BLaER1 treated with 17β-estradiol and CSF1 and Interleukin-3, amounts not matched to agents 10 nM and 100 nM (cell line): ENCODE data around the gene FHIT.

Experiments
- H3K27ac ChIP-seq, 11 experiments: shearing (Covaris generic); formaldehyde crosslinking; 2 replicates each; pipeline ENCODE4 v1.8.1; 2022
- H3K27me3 ChIP-seq, 11 experiments: shearing (Covaris generic); formaldehyde crosslinking; 2 replicates each; pipeline ENCODE4 v1.8.1; 2022
- H3K36me3 ChIP-seq, 11 experiments: shearing (Covaris generic); formaldehyde crosslinking; 2 replicates each; pipeline ENCODE4 v1.8.1; 2022
- H3K4me1 ChIP-seq, 10 experiments: shearing (Covaris generic); formaldehyde crosslinking; 2 replicates each; pipeline ENCODE4 v1.8.1; 2022
- H3K4me2 ChIP-seq, 11 experiments: shearing (Covaris generic); formaldehyde crosslinking; 2 replicates each; pipeline ENCODE4 v1.8.1; 2022
- H3K4me3 ChIP-seq, 10 experiments: shearing (Covaris generic); formaldehyde crosslinking; 2 replicates each; pipeline ENCODE4 v1.8.1; 2022
- H3K9ac ChIP-seq, 11 experiments: shearing (Covaris generic); formaldehyde crosslinking; 2 replicates each; pipeline ENCODE4 v1.8.1; 2022
- H3K9me3 ChIP-seq, 11 experiments: shearing (Covaris generic); formaldehyde crosslinking; replicated peaks in 1 of 11; 2 replicates each; pipeline ENCODE4 v1.8.1; 2022
- H4K20me1 ChIP-seq, 11 experiments: shearing (Covaris generic); formaldehyde crosslinking; 2 replicates each; pipeline ENCODE4 v1.8.1; 2022
- Cebpa-rat ChIP-seq, 11 experiments: shearing (Covaris generic); IDR thresholded peaks; 2 replicates each; pipeline ENCODE4 v1.8.1; 2022

The FHIT gene

DNA sequence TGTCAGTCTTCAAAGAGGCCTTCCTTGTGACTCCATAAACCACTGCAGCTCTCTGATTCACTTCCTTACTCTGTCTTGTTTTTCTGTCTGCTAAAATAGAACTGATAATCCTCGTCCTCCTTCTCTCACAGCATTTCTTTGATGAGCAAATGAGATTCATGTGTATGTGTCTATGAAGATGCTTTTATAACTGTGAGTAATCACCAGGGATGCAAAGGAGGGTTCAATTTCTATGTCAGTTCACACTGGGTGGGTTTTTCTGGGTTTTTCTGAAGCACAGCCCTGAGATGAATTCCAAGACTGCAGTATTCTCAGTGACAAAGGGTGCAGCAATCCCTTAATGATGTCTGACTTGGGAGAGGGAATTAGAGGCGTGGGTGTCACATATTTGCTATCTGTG is 1454.8 kb downstream of the FHIT start:
- no peak overlapping the region for H3K27ac ChIP-seq
- H4K20me1 ChIP-seq = no peaks in the 10 kb centered on the region
- no peak for TF ChIP-seq Cebpa-rat (IDR thresholded peaks at IDR 0.05)
- no peak overlapping the region for H3K4me3 ChIP-seq
- no peaks in the 10 kb centered on the region for H3K27me3 ChIP-seq
- H3K36me3 ChIP-seq = no peaks in the 10 kb centered on the region
- no peaks in the 10 kb centered on the region for H3K9me3 ChIP-seq
- no peak overlapping the region for H3K9ac ChIP-seq
- no peaks in the 10 kb centered on the region for H3K4me1 ChIP-seq
- no peak overlapping the region for H3K4me2 ChIP-seq

DNA sequence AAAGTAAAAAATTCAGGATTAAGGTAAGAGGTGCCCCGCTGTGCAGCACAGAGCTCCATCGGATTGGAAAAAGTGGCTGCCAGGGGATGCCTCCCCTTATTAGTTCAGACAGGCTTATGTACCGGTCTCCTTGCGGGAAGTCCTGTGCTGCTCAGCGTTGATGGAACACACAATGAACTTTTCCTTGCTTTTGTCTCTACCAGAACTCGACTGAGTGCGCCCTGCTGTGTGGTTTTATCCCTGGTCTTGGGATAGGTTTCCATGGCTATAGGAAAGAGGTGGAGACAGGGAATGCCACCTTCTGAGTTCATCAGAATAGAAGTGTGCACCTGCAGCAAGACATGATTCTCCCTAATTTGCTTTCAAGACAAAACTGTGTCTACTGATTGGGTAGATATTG is 1455.5 kb downstream of the FHIT start:
- Histone ChIP-seq H3K27me3 (no peaks in the 10 kb centered on the region), H3K4me2 (no peak overlapping the region), H3K4me1 (no peaks in the 10 kb centered on the region), H3K27ac (no peak overlapping the region), H3K36me3 (no peaks in the 10 kb centered on the region), H3K9ac (no peak overlapping the region), H4K20me1 (no peaks in the 10 kb centered on the region), H3K9me3 (no peaks in the 10 kb centered on the region), H3K4me3 (no peak overlapping the region)
- no peak for TF ChIP-seq Cebpa-rat (IDR thresholded peaks at IDR 0.05)

GRCh38 chr3:59793976-59794375 is 1457.3 kb downstream of the FHIT start:
- Histone ChIP-seq H3K9ac (no peak overlapping the region), H3K27ac (no peak overlapping the region), H3K9me3 (no peaks in the 10 kb centered on the region), H4K20me1 (no peaks in the 10 kb centered on the region), H3K27me3 (no peaks in the 10 kb centered on the region), H3K4me3 (no peak overlapping the region), H3K4me1 (no peaks in the 10 kb centered on the region), H3K4me2 (no peak overlapping the region), H3K36me3 (no peaks in the 10 kb centered on the region)
- no peak for TF ChIP-seq Cebpa-rat (IDR thresholded peaks at IDR 0.05)

DNA sequence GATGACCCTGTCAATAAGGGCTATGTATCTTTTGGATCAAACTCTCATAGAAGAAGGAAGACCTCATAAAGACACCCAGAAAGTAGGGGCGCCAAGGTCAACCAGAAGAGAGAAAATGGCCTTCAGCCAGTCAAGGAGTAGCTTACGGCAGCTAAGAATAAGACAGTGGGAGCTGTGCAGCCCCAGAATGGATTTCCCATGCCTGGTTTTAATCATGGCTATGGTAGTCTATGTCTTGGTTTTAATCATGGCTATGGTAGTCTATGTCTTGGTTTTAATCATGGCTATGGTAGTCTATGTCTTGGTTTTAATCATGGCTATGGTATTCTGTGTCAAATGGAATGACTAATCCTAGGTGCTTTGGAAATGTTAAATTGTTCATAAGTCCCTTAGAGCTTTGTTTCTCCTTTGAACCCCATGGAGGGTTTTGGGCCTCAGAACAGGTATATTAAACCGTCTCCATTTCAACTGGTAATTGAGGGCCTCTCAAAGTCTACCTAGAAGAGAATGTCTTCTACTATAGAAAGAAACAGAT is 1459.4 kb downstream of the FHIT start:
- Histone ChIP-seq H3K4me3 (no peak overlapping the region), H3K27me3 (no peaks in the 10 kb centered on the region), H3K9me3 (no peaks in the 10 kb centered on the region), H3K27ac (no peak overlapping the region), H3K9ac (no peak overlapping the region), H3K36me3 (no peaks in the 10 kb centered on the region), H3K4me2 (no peak overlapping the region), H3K4me1 (no peaks in the 10 kb centered on the region), H4K20me1 (no peaks in the 10 kb centered on the region)
- TF ChIP-seq Cebpa-rat (IDR thresholded peaks at IDR 0.05) = no peak

DNA sequence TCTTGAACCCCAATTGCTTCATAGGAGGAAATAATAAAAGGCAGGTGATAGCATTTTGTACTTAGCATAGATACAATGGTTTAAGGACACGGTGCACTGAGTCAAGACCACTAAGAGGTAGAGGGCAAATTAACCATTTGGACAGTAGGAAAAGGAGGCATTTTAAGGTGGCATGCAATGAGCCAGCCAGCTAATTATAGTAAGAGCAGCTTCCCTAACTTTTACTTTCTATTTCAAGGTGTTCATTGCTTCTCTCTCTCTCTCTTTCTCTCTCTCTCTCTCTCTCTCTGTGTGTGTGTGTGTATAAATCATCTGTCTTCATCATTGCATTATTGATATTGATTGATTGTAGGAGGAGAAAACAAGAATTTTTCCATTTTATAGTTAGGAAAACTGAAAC is 1461.0 kb downstream of the FHIT start:
- H3K4me2 ChIP-seq = no peak overlapping the region
- no peak overlapping the region for H3K9ac ChIP-seq
- H3K27me3 ChIP-seq = no peaks in the 10 kb centered on the region
- H4K20me1 ChIP-seq = no peaks in the 10 kb centered on the region
- H3K36me3 ChIP-seq = no peaks in the 10 kb centered on the region
- no peaks in the 10 kb centered on the region for H3K9me3 ChIP-seq
- no peak overlapping the region for H3K27ac ChIP-seq
- H3K4me1 ChIP-seq = no peaks in the 10 kb centered on the region
- no peak for TF ChIP-seq Cebpa-rat (IDR thresholded peaks at IDR 0.05)
- no peak overlapping the region for H3K4me3 ChIP-seq

DNA sequence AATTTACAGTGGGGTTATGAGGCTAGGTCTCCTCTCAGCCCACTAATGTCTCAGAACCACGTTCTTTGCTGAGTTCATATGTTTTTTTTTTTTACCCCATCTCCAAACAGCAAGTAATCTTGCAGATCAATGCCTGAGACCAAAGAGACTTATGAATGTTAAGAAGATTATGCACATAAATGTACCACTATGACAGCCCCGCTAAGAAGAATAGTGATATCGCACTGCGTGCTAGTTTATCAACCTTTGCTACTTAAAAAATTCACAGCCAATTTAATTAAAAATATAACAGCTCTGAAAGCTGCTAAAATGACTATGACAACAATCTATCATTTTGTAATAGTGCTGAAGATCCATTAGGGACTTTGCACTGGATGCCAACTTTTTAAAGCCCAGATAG is 1462.5 kb downstream of the FHIT start:
- H4K20me1 ChIP-seq = no peaks in the 10 kb centered on the region
- H3K36me3 ChIP-seq = no peaks in the 10 kb centered on the region
- H3K4me2 ChIP-seq = no peak overlapping the region
- H3K4me3 ChIP-seq = no peak overlapping the region
- no peak for TF ChIP-seq Cebpa-rat (IDR thresholded peaks at IDR 0.05)
- H3K4me1 ChIP-seq = peaks cover 2 to 6% (median 5%) of the 10 kb centered on the region in 10 experiments; a peak in 9 of 20 replicates
- H3K27me3 ChIP-seq = no peaks in the 10 kb centered on the region
- H3K9me3 ChIP-seq = no peaks in the 10 kb centered on the region
- no peak overlapping the region for H3K9ac ChIP-seq
- no peak overlapping the region for H3K27ac ChIP-seq

DNA sequence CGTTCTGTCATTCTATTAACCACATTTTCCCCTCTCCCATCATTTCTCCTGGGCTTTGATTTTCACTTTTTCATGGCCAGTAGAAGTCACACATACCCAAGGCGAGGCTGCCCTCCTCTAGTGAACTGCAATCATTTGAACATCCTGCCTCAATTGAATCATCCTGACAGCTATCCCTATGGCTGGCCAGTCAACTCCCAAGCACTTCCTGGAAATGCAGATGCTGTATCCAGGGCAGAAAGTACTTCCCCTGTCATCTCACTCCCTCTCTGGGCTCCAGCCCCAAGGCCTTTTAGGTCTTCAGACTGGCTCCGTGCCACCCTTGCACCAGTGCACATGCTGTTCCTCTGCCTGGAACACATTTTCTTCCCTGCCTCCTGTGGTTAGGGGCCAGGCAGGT is 1463.1 kb downstream of the FHIT start:
- H3K27me3 ChIP-seq = no peaks in the 10 kb centered on the region
- no peak overlapping the region for H3K9ac ChIP-seq
- no peaks in the 10 kb centered on the region for H4K20me1 ChIP-seq
- no peaks in the 10 kb centered on the region for H3K9me3 ChIP-seq
- H3K4me2 ChIP-seq = no peak overlapping the region
- no peak overlapping the region for H3K4me3 ChIP-seq
- H3K27ac ChIP-seq = no peak overlapping the region
- H3K4me1 ChIP-seq = peaks cover 4 to 11% (median 8%) of the 10 kb centered on the region in 10 experiments; a peak in 9 of 20 replicates
- TF ChIP-seq Cebpa-rat (IDR thresholded peaks at IDR 0.05) = no peak
- H3K36me3 ChIP-seq = no peaks in the 10 kb centered on the region

DNA sequence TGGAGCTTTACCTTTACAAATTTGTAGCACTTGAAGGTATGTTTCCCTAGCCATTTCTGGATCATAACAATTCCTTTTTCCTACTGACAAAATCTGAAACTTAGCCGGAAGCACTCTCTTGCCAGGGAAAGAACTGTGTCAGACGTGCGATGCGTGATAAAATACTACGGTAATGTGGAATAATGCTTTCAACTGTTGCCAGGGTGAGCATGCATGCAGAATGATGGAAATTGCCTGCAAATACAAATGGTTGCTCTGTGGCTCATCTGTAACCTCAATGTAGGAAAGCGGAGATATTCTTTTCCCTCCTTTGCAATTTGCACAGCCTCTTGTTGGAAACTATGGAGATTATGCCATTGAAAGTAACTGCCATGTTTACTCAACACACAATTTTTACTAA is 1464.9 kb downstream of the FHIT start:
- Histone ChIP-seq H3K4me1 (peaks cover 4 to 11% (median 8%) of the 10 kb centered on the region in 10 experiments; a peak in 9 of 20 replicates), H3K9me3 (no peaks in the 10 kb centered on the region), H3K4me3 (no peak overlapping the region), H3K36me3 (no peaks in the 10 kb centered on the region), H3K9ac (no peak overlapping the region), H4K20me1 (no peaks in the 10 kb centered on the region), H3K27ac (no peak overlapping the region), H3K4me2 (no peak overlapping the region), H3K27me3 (no peaks in the 10 kb centered on the region)
- no peak for TF ChIP-seq Cebpa-rat (IDR thresholded peaks at IDR 0.05)

GRCh38 chr3:59784164-59784563 is 1467.1 kb downstream of the FHIT start:
- Histone ChIP-seq H3K4me2 (peak overlapping the region in 8 of 11 experiments; percentile 7 to 31 (median 10); a peak in 10 of 22 replicates), H3K27me3 (no peaks in the 10 kb centered on the region), H3K9me3 (peaks cover 0 to 4% (median 0%) of the 10 kb centered on the region in 11 experiments; a peak in 1 of 22 replicates), H4K20me1 (no peaks in the 10 kb centered on the region), H3K4me3 (no peak overlapping the region), H3K4me1 (peaks cover 4 to 11% (median 8%) of the 10 kb centered on the region in 10 experiments; a peak in 9 of 20 replicates), H3K27ac (no peak overlapping the region), H3K36me3 (no peaks in the 10 kb centered on the region), H3K9ac (no peak overlapping the region)
- TF ChIP-seq Cebpa-rat (IDR thresholded peaks at IDR 0.05) = no peak

DNA sequence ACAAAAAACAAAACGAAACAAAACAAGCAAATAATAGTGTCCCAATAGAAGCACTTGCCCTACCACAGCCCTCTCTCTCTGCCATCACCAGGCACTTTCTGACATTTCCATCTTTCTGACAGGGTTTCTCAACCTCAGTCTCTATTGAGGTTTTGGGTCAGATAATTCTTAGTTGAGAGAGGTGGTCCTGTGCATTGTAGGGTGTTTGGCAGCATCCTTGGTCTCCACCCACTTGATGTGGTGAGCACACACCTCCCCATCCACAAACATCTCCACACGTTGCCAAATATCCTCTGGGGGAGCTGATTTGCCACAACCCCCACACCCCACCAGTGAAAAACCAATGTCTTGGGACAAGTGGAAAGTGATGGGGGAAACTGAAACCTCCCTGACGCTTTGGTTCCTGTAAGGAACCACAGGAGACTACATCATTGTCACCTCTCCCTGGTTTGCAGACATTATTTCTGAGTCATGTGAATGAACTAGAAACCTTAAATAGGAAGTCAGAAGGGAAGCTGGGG is 1467.7 kb downstream of the FHIT start:
- Histone ChIP-seq H3K27ac (no peak overlapping the region), H4K20me1 (no peaks in the 10 kb centered on the region), H3K36me3 (no peaks in the 10 kb centered on the region), H3K9me3 (peaks cover 0 to 4% (median 0%) of the 10 kb centered on the region in 11 experiments; a peak in 1 of 22 replicates), H3K4me3 (no peak overlapping the region), H3K4me1 (peaks cover 4 to 11% (median 8%) of the 10 kb centered on the region in 10 experiments; a peak in 9 of 20 replicates), H3K4me2 (peak overlapping the region in 7 of 11 experiments; percentile 7 to 14 (median 9); a peak in 9 of 22 replicates), H3K9ac (no peak overlapping the region), H3K27me3 (no peaks in the 10 kb centered on the region)
- TF ChIP-seq Cebpa-rat (IDR thresholded peaks at IDR 0.05) = no peak
